Natural killer cell (primary cell): Measurements from ENCODE around the gene GPC5. TPM values are rescaled to one million over a fixed set of nuclear protein-coding genes. Genes with fewer than 3 reads are reported as not detected.

ENCODE experiments used
- ATAC-seq, 3 donors: fragments of 150-1000 bp in 2 of 3; fragments of 200-7000 bp in 1 of 3; cut with Tn5 transposase; 1 replicate in 1 of 3; 2 replicates in 2 of 3; pipeline ENCODE4 v1.10.0; 2021; ENCODE audit warnings: mild to moderate bottlenecking in 2 of 3, moderate library complexity in 2 of 3
- DNase-seq, 2 donors: peaks; one replicate each; pipeline versions ENCODE4 v3.0.0 to v3.0.0-alpha.2; 2013 to 2021; ENCODE audit warnings: mixed read lengths in 1 of 2
- H3K27ac ChIP-seq: one replicate; pipeline ENCODE4 v1.5.1; 2013; ENCODE audit warnings: mild to moderate bottlenecking, low read length
- H3K27me3 ChIP-seq: one replicate; pipeline ENCODE4 v1.6.1; 2013; ENCODE audit warnings: low read length; ENCODE audit not compliant: control insufficient read depth, insufficient read depth
- H3K36me3 ChIP-seq: one replicate; pipeline ENCODE4 v1.6.1; 2013; ENCODE audit warnings: low read length; ENCODE audit not compliant: control insufficient read depth, insufficient read depth
- H3K4me1 ChIP-seq: one replicate; pipeline ENCODE4 v1.6.1; 2013; ENCODE audit warnings: low read length; ENCODE audit not compliant: control insufficient read depth, insufficient read depth
- H3K4me3 ChIP-seq: one replicate; pipeline ENCODE4 v1.5.1; 2013; ENCODE audit warnings: low read length
- H3K9me3 ChIP-seq: one replicate; pipeline ENCODE4 v1.6.1; 2013; ENCODE audit warnings: low read length; ENCODE audit not compliant: control insufficient read depth, insufficient read depth
- H3K27ac Mint-ChIP-seq, 2 donors: one replicate each; pipeline ENCODE4 v1.8.0; 2022; ENCODE audit warnings: mild to moderate bottlenecking in 2 of 2, mixed read lengths in 2 of 2, moderate library complexity in 1 of 2
- H3K27me3 Mint-ChIP-seq, 2 donors: one replicate each; pipeline ENCODE4 v1.8.0; 2022; ENCODE audit warnings: low read depth in 2 of 2, mixed read lengths in 2 of 2
- H3K36me3 Mint-ChIP-seq: one replicate; pipeline ENCODE4 v1.8.0; 2022; ENCODE audit warnings: mixed read lengths
- H3K4me1 Mint-ChIP-seq, 2 donors: one replicate each; pipeline ENCODE4 v1.8.0; 2022; ENCODE audit warnings: mixed read lengths in 2 of 2
- H3K4me3 Mint-ChIP-seq: one replicate; pipeline ENCODE4 v1.8.0; 2022; ENCODE audit warnings: mild to moderate bottlenecking, moderate library complexity, mixed read lengths
- H3K9me3 Mint-ChIP-seq, 2 donors: one replicate each; pipeline ENCODE4 v1.8.0; 2022; ENCODE audit warnings: mixed read lengths in 2 of 2
- WGBS: methylation state at CpG from one replicate; pipeline ENCODE4 v1.1.7; 2013; ENCODE audit warnings: missing lambda C conversion rate; ENCODE audit not compliant: insufficient coverage; 5-methylcytosine and 5-hydroxymethylcytosine counted together
- intact Hi-C: fragments of 100-400 bp; cut with micrococcal nuclease; formaldehyde crosslinking; loops from one replicate; pipeline ENCODE4 v1.14.2; 2022
- total RNA-seq, 4 donors: library from RNA; stranded (reverse); fragments of 120-200 nt in 1 of 4; gene quantifications; one replicate each; pipeline versions ENCODE4 v1.2.3 to v1.2.4, GENCODE V29; 2013 to 2022
- TF ChIP-seq, protein P1 (sequence below): fragments of 200-600 bp; IDR thresholded peaks from one replicate; pipeline ENCODE4 v1.8.0; 2022; ENCODE audit warnings: antibody characterized with exemption

GPC5 gene
- total RNA-seq, 3 donors from 2014 or later (not counting 1 experiment from before 2014, with no cell fraction given): not detected

DNA sequence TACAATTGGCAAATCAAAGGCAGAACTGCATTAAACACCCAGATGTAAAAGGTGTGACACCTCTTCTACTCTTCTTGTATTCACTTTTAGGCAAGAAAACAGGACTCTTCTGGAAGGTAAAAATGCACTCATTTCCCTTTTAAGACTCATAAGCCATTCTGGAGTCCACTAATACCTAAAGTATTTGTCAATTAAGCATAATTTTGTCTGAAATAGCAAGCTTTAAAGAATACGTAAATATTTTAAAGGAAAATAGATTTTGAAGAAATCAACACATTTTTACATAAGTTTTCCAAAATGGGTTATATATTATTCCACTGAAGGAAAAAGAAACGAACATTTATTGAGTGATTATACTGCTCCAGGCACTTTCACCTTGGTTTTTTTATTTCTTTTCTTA lies 1166.5 kb downstream of the GPC5 start:
- Histone ChIP-seq H3K9me3 (no peaks in the 10 kb centered on the region), H3K4me1 (no peaks in the 10 kb centered on the region), H3K27me3 (no peaks in the 10 kb centered on the region), H3K36me3 (no peaks in the 10 kb centered on the region), H3K4me3 (no peak overlapping the region), H3K27ac (no peak overlapping the region)
- TF ChIP-seq, protein P1, sequence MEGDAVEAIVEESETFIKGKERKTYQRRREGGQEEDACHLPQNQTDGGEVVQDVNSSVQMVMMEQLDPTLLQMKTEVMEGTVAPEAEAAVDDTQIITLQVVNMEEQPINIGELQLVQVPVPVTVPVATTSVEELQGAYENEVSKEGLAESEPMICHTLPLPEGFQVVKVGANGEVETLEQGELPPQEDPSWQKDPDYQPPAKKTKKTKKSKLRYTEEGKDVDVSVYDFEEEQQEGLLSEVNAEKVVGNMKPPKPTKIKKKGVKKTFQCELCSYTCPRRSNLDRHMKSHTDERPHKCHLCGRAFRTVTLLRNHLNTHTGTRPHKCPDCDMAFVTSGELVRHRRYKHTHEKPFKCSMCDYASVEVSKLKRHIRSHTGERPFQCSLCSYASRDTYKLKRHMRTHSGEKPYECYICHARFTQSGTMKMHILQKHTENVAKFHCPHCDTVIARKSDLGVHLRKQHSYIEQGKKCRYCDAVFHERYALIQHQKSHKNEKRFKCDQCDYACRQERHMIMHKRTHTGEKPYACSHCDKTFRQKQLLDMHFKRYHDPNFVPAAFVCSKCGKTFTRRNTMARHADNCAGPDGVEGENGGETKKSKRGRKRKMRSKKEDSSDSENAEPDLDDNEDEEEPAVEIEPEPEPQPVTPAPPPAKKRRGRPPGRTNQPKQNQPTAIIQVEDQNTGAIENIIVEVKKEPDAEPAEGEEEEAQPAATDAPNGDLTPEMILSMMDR: no peak
- no CpG with 5 or more reads among the region's 2 CpGs for WGBS
- H3K27me3 Mint-ChIP-seq: no peaks in the 10 kb centered on the region
- no peak for DNase-seq
- intact Hi-C loops: no loop called here
- no peak for ATAC-seq
- no peak overlapping the region for H3K27ac Mint-ChIP-seq
- peaks cover 4 to 9% of the 10 kb centered on the region in 2 donors for H3K9me3 Mint-ChIP-seq
- H3K4me3 Mint-ChIP-seq: no peak overlapping the region
- no peaks in the 10 kb centered on the region for H3K36me3 Mint-ChIP-seq
- H3K4me1 Mint-ChIP-seq: no peaks in the 10 kb centered on the region

DNA sequence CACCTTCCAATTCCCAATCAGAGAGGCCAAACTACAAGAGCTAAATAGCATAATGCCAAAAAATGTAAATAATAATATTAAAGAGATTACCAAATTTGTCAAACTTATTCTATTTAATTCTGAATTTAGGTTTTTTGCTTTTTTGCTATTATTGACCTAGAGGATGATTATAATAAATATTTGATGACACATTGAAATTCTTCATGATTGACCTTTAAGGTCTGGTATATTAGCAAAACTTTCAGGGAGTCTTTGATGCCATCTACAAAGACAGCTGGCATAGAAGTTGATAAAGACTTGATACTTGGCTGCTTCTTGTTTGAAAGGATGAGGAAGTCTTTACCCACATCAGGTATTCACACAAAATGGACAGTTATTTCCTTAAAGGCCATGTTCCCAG lies 1168.3 kb downstream of the GPC5 start:
- Mint-ChIP-seq H3K4me1 (no peaks in the 10 kb centered on the region), H3K9me3 (peaks cover 3 to 14% of the 10 kb centered on the region in 2 donors), H3K27me3 (no peaks in the 10 kb centered on the region), H3K36me3 (no peaks in the 10 kb centered on the region), H3K27ac (no peak overlapping the region), H3K4me3 (no peak overlapping the region)
- Histone ChIP-seq H3K36me3 (no peaks in the 10 kb centered on the region), H3K4me3 (no peak overlapping the region), H3K4me1 (no peaks in the 10 kb centered on the region), H3K27ac (no peak overlapping the region), H3K9me3 (no peaks in the 10 kb centered on the region), H3K27me3 (no peaks in the 10 kb centered on the region)
- no peak for ATAC-seq
- DNase-seq: no peak
- TF ChIP-seq, protein P1: no peak
- intact Hi-C loops: no loop called here

DNA sequence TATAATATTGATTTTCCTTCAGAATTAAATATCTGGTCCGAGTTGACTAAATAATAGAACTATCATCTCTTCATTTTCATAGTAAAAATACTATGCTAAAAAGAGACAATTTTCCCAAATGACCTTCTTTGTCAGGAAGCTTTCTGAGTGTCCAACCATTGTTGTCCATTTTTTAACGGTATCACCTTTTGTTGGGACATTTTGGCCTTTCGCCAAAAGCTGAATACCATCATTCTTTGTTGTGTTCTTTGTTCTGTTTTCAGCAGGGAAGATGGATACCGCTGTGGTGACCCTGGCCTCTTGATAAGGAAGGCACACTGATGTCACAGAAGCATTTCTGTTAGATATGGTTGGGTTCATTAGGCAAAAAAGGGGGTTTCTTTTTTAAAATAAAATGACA lies 1173.8 kb downstream of the GPC5 start:
- H3K36me3 Mint-ChIP-seq: no peaks in the 10 kb centered on the region
- peaks cover 7% of the 10 kb centered on the region in 2 donors for H3K9me3 Mint-ChIP-seq
- Histone ChIP-seq H3K4me3 (no peak overlapping the region), H3K4me1 (no peaks in the 10 kb centered on the region), H3K27ac (no peak overlapping the region), H3K27me3 (no peaks in the 10 kb centered on the region), H3K9me3 (no peaks in the 10 kb centered on the region), H3K36me3 (no peaks in the 10 kb centered on the region)
- WGBS: 82% methylated on average over 3 of the region's 4 CpGs
- DNase-seq (no peak), ATAC-seq (no peak)
- H3K27me3 Mint-ChIP-seq: no peaks in the 10 kb centered on the region
- intact Hi-C loops: no loop called here
- no peak overlapping the region for H3K4me3 Mint-ChIP-seq
- no peaks in the 10 kb centered on the region for H3K4me1 Mint-ChIP-seq
- H3K27ac Mint-ChIP-seq: no peak overlapping the region
- TF ChIP-seq, protein P1: no peak

GRCh38 chr13:92573467-92574057 lies 1175.1 kb downstream of the GPC5 start:
- DNase-seq (no peak), ATAC-seq (no peak)
- Mint-ChIP-seq H3K36me3 (no peaks in the 10 kb centered on the region), H3K9me3 (peaks cover 9 to 10% of the 10 kb centered on the region in 2 donors), H3K4me3 (no peak overlapping the region), H3K27ac (no peak overlapping the region), H3K27me3 (no peaks in the 10 kb centered on the region), H3K4me1 (no peaks in the 10 kb centered on the region)
- no peaks in the 10 kb centered on the region for H3K27me3 ChIP-seq
- H3K9me3 ChIP-seq: no peaks in the 10 kb centered on the region
- no peak overlapping the region for H3K4me3 ChIP-seq
- H3K36me3 ChIP-seq: no peaks in the 10 kb centered on the region
- intact Hi-C loops: no loop called here
- TF ChIP-seq, protein P1: no peak
- H3K27ac ChIP-seq: no peak overlapping the region
- H3K4me1 ChIP-seq: no peaks in the 10 kb centered on the region
- 75% methylated on average over 10 of the region's 10 CpGs for WGBS
